Activated B cell treated with CpG ODN at 0.5 μM for 24 hours (primary cell): ENCODE results near the gene DUS1L. TPM values are rescaled to one million over a fixed set of nuclear protein-coding genes. Genes with fewer than 3 reads are reported as not detected.

Source experiments
- ATAC-seq: fragments of 200-7000 bp; cut with Tn5 transposase; one replicate; pipeline ENCODE4 v1.10.0; 2021; ENCODE audit warnings: low read depth, mild to moderate bottlenecking, moderate library complexity
- CTCF ChIA-PET: fragments of 350-600 bp; sonication (Branson Sonifier 250); formaldehyde crosslinking; loops from one replicate; lab custom pipeline; 2021; ENCODE audit warnings: antibody characterized with exemption; lab: Charles Lee
- POLR2A ChIA-PET: fragments of 350-600 bp; sonication (Branson Sonifier 250); formaldehyde crosslinking; loops from one replicate; lab custom pipeline; 2021; ENCODE audit warnings: antibody characterized with exemption; lab: Charles Lee
- DNase-seq: peaks from one replicate; pipeline ENCODE4 v3.0.0; 2022
- H3K27ac Mint-ChIP-seq: one replicate; pipeline ENCODE4 v1.8.0; 2020; ENCODE audit warnings: mixed read lengths
- H3K27me3 Mint-ChIP-seq: one replicate; pipeline ENCODE4 v1.8.0; 2021; ENCODE audit warnings: mixed read lengths
- H3K36me3 Mint-ChIP-seq: one replicate; pipeline ENCODE4 v1.8.0; 2021; ENCODE audit warnings: low read depth, mixed read lengths
- H3K4me1 Mint-ChIP-seq: one replicate; pipeline ENCODE4 v1.8.0; 2021; ENCODE audit warnings: mixed read lengths
- H3K4me3 Mint-ChIP-seq: one replicate; pipeline ENCODE4 v1.8.0; 2020; ENCODE audit warnings: mild to moderate bottlenecking, mixed read lengths
- H3K9me3 Mint-ChIP-seq: one replicate; pipeline ENCODE4 v1.8.0; 2020; ENCODE audit warnings: mixed read lengths
- intact Hi-C: fragments of 100-400 bp; cut with micrococcal nuclease; formaldehyde crosslinking; loops from one replicate; pipeline ENCODE4 v1.15.1; 2024
- total RNA-seq: library from RNA; stranded (reverse); gene quantifications from 2 replicates; pipeline ENCODE4 v1.2.3, GENCODE V29; 2022
- TF ChIP-seq, protein P1 (sequence below): fragments of 200-600 bp; IDR thresholded peaks from one replicate; pipeline ENCODE4 v1.8.0; 2022; ENCODE audit warnings: antibody characterized with exemption, mild to moderate bottlenecking

Gene DUS1L
- total RNA-seq, 1 donor from 2014 or later: 134 TPM

DNA sequence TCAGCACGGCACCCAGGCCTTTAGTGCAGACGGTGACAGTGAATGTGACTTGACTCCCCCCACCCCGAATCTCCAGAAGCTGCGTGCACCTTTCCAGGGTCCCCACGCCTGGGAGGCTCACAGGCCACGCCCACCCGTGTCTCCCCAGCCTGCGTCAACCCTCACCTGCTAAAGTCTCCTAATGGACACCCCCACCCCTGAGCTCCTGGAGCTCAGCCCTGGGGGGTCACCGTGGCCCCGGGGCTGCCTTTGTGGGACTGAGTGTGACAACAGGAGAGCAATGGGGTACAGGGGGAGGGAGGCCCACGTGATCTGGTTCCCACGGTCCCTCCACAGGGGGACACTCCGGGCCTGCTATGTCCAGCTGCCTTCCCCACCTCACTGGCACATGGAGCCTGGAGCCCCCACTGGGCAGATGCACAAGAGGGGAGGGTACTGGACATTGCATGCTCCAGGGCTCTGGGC is 39.8 kb upstream of the DUS1L start:
- Mint-ChIP-seq H3K4me3 (peak overlapping the region; percentile 88), H3K9me3 (no peaks in the 10 kb centered on the region), H3K4me1 (peaks cover 32% of the 10 kb centered on the region), H3K36me3 (no peaks in the 10 kb centered on the region), H3K27ac (peak overlapping the region; percentile 56), H3K27me3 (no peaks in the 10 kb centered on the region)
- ChIA-PET POLR2A (interaction anchor here (1.2 to 2.8 kb wide), 6 partner anchors 8 to 439 kb away, joined by 3 to 24 read pairs (median 7); partner anchors contain the start of genes CCDC137, DCXR, DUS1L and FASN), CTCF (interaction anchor here (1.3 to 1.9 kb wide), 2 partner anchors 68 to 75 kb away, joined by 3 to 9 read pairs; partner anchors contain the start of genes DCXR and RAC3)
- no peak for DNase-seq
- TF ChIP-seq, protein P1, sequence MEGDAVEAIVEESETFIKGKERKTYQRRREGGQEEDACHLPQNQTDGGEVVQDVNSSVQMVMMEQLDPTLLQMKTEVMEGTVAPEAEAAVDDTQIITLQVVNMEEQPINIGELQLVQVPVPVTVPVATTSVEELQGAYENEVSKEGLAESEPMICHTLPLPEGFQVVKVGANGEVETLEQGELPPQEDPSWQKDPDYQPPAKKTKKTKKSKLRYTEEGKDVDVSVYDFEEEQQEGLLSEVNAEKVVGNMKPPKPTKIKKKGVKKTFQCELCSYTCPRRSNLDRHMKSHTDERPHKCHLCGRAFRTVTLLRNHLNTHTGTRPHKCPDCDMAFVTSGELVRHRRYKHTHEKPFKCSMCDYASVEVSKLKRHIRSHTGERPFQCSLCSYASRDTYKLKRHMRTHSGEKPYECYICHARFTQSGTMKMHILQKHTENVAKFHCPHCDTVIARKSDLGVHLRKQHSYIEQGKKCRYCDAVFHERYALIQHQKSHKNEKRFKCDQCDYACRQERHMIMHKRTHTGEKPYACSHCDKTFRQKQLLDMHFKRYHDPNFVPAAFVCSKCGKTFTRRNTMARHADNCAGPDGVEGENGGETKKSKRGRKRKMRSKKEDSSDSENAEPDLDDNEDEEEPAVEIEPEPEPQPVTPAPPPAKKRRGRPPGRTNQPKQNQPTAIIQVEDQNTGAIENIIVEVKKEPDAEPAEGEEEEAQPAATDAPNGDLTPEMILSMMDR: no peak
- intact Hi-C loops: loop anchor here (5.0 kb wide), 1 partner anchor 47 kb away; no protein-coding TSS in a partner anchor
- no peak for ATAC-seq

DNA sequence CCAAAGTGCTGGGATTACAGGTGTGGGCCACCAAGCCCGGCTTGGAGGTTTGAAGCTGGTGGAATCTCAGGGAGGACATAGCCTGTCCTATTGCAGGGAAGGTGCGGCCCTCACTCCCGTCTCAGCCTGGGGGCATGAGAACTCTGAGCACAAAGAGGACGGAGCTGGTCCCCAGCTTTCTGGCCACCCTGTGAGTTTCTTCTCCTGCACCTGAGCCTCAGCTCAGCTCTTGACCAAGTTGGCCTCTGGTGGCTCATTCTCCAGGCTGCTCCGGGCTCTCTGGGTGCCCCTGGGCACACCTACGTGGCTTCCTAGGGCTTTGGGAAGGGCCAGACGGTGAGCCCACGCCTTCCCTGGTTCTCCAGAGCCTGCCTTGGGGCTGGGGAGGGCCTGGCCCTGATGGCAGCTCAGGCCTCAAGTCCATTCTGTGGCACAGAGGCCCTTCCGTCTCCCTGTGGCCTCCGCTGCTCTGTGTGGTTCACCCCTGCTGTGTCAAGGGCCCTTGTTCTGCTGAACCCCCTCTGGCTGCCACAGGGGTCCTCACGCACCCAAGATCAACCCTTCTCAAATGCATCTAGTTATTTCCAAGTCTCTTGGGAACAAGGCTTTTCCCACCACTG is 39.3 kb upstream of the DUS1L start:
- intact Hi-C loops: loop anchor here (5.0 kb wide), 1 partner anchor 47 kb away; no protein-coding TSS in a partner anchor
- POLR2A ChIA-PET: no interaction called here
- ATAC-seq (no peak), DNase-seq (no peak)
- Mint-ChIP-seq H3K4me3 (peak overlapping the region; percentile 15), H3K4me1 (peaks cover 35% of the 10 kb centered on the region), H3K27me3 (no peaks in the 10 kb centered on the region), H3K9me3 (no peaks in the 10 kb centered on the region), H3K36me3 (no peaks in the 10 kb centered on the region), H3K27ac (peak overlapping the region; percentile 56)
- CTCF ChIA-PET: interaction anchor here (1.9 kb wide), 1 partner anchor 74 kb away, joined by 9 read pairs; the partner anchor contains the start of gene RAC3
- TF ChIP-seq, protein P1: no peak

DNA sequence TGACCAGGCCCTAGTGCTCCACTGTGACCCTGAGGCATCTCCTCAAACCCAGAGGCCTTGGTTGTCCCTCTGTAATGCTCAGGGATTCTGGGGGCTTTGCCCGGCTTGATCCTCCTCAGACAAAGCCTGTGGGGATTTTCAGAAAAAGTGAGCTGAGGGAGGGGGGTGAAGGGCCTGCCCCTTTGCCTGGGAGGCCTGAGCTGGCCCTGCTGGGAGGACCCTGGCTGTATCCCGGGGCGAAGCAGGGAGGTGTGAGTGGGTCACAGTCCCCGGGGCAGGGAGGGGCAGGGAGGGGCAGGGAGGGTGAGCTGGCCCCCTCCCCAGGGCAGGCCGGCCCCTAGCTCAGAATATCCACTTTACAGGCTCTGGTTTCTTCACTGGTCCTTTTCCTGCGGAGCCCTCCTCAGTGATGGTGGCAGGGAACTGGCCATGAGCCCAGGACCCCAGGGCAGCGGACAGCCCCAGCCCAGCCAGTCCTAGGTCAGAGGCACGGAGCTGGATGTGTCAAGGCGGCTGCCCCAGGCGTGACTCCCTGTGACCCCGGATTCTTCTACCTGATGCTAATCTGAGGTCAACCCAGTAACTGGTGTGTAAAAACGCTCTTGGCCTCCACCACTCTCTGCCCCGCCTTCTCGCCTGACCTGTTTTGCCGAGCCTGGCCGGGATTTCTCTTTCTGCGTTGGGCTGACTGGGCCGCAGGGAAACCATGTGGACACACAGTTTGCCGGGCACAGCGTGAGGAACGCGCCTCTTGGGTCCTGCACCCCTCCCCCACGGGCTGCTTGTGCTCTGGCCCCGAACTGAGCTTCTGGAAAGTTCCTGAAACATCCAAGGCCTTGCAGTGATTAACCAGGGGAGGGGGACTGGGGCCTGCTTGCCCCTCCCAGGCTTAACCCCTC is 38.2 kb upstream of the DUS1L start:
- peaks cover 41% of the 10 kb centered on the region for H3K4me1 Mint-ChIP-seq
- intact Hi-C loops: no loop called here
- no peaks in the 10 kb centered on the region for H3K9me3 Mint-ChIP-seq
- no peak overlapping the region for H3K27ac Mint-ChIP-seq
- CTCF ChIA-PET: no interaction called here
- H3K36me3 Mint-ChIP-seq: no peaks in the 10 kb centered on the region
- H3K27me3 Mint-ChIP-seq: no peaks in the 10 kb centered on the region
- no peak for ATAC-seq
- H3K4me3 Mint-ChIP-seq: no peak overlapping the region
- TF ChIP-seq, protein P1: no peak
- no peak for DNase-seq
- POLR2A ChIA-PET: no interaction called here

DNA sequence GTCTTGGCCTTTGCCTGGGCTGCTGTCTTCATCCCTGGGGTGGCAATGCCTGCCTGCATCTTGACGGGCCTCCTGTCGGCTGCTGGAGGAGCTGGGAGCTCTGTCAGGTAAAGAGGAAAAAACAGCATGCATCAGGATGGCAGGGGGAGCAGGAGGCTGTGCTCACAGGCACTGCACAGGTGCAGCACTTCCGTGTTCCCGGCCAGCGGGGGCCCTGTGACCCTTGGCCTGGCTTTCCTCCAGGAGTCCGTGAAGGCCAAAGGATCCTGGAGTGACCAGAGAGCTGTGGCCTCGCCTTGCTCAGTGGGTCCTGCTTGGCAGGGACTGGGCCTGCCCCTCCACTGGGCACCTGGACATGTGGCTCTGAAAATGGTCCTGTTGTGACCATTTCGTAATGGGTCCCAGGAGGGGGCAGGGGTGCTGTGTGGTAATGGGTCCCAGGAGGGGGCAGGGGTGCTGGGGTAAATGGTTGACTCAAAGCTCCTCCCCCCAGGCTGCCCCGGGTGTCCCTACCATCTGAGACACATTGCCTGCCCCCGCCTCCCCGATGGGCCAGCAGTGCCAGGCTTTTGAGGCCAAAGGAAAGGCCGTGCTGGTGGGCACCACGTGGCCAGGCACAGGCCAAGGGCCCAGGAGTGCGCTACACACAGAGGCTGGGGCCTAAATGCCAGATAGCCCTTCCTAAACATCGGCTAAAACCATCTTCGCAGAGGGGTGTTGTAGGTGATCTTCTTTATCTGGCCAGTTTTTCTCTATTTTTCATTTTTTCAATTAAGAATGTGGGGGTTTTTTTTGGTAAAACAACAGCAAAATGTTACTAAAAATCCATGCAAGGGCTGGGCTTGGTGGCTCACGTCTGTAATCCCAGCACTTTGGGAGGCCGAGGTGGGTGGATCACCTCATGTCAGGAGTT is 36.4 kb upstream of the DUS1L start:
- no peaks in the 10 kb centered on the region for H3K27me3 Mint-ChIP-seq
- ChIA-PET POLR2A (interaction anchor here (0.7 to 1.0 kb wide), 2 partner anchors 79 to 418 kb away, joined by 3 to 4 read pairs; partner anchors contain the start of gene CENPX), CTCF (no interaction called here)
- no peak overlapping the region for H3K4me3 Mint-ChIP-seq
- H3K36me3 Mint-ChIP-seq: no peaks in the 10 kb centered on the region
- TF ChIP-seq, protein P1: no peak
- ATAC-seq: no peak
- no peaks in the 10 kb centered on the region for H3K9me3 Mint-ChIP-seq
- intact Hi-C loops: no loop called here
- H3K27ac Mint-ChIP-seq: no peak overlapping the region
- DNase-seq: no peak
- H3K4me1 Mint-ChIP-seq: peaks cover 32% of the 10 kb centered on the region
